MCF 10A (cell line): ENCODE results near the gene PDE3A. TPM values are rescaled to one million over a fixed set of nuclear protein-coding genes. Genes with fewer than 3 reads are reported as not detected.

Source experiments
- BruUV-seq: library from RNA; stranded (reverse); fragments of 400-500 nt; replicated peaks from 2 replicates; lab custom pipeline; 2021; lab: Mats Ljungman, UMichigan
- CTCF ChIA-PET: fragments of 300-600 bp; sonication (Branson Sonifier 250); formaldehyde crosslinking; extraction: SDS; loops from one replicate; lab custom pipeline; 2021; ENCODE audit warnings: antibody characterized with exemption, inconsistent platforms; lab: Yijun Ruan, JAX
- POLR2A ChIA-PET: fragments of 300-600, 350-650 bp; sonication (Branson Sonifier 250); formaldehyde crosslinking; extraction: SDS; loops from one replicate; lab custom pipeline; 2020; ENCODE audit warnings: antibody characterized with exemption, inconsistent platforms; lab: Yijun Ruan, JAX
- DNase-seq: peaks from one replicate; pipeline ENCODE4 v3.0.0-alpha.2; 2018; ENCODE audit not compliant: unreplicated experiment
- H3K27ac Mint-ChIP-seq: one replicate; pipeline ENCODE4 v1.8.0; 2022; ENCODE audit warnings: mild to moderate bottlenecking, low read depth, mixed read lengths; ENCODE audit not compliant: unreplicated experiment
- H3K27me3 Mint-ChIP-seq: one replicate; pipeline ENCODE4 v1.8.0; 2022; ENCODE audit warnings: mixed read lengths; ENCODE audit not compliant: insufficient read depth, unreplicated experiment
- H3K36me3 Mint-ChIP-seq: one replicate; pipeline ENCODE4 v1.8.0; 2022; ENCODE audit warnings: mild to moderate bottlenecking, moderate library complexity, mixed read lengths; ENCODE audit not compliant: insufficient read depth, unreplicated experiment
- H3K4me1 Mint-ChIP-seq: one replicate; pipeline ENCODE4 v1.8.0; 2022; ENCODE audit warnings: mixed read lengths; ENCODE audit not compliant: insufficient read depth, unreplicated experiment
- H3K4me3 Mint-ChIP-seq: one replicate; pipeline ENCODE4 v1.8.0; 2022; ENCODE audit warnings: mild to moderate bottlenecking, moderate library complexity, mixed read lengths; ENCODE audit not compliant: unreplicated experiment
- H3K9me3 Mint-ChIP-seq: one replicate; pipeline ENCODE4 v1.8.0; 2022; ENCODE audit warnings: mixed read lengths; ENCODE audit not compliant: unreplicated experiment
- CTCF ChIP-seq: fragments of 200-600 bp; IDR thresholded peaks from one replicate; pipeline ENCODE4 v1.8.0; 2022; ENCODE audit warnings: antibody characterized with exemption, mild to moderate bottlenecking; ENCODE audit not compliant: unreplicated experiment
- intact Hi-C: fragments of 100-400 bp; cut with micrococcal nuclease; formaldehyde crosslinking; loops from 2 replicates; pipeline ENCODE4 v1.14.1; 2022
- total RNA-seq: library from RNA; stranded (reverse); gene quantifications from 2 replicates; pipeline ENCODE4 v1.2.3, GENCODE V29; 2022

PDE3A gene
- total RNA-seq, 1 experiment from 2014 or later, result not detected

- TF ChIP-seq CTCF, result no peak
- Mint-ChIP-seq H3K27ac (no peak overlapping the region), H3K27me3 (peaks cover 88% of the 10 kb centered on the region), H3K4me1 (no peaks in the 10 kb centered on the region), H3K36me3 (no peaks in the 10 kb centered on the region), H3K4me3 (no peak overlapping the region), H3K9me3 (no peaks in the 10 kb centered on the region)
- ChIA-PET POLR2A (no interaction called here), CTCF (no interaction called here)
- intact Hi-C loops, result no loop called here
- BruUV-seq, result no TSS peak
- DNase-seq, result no peak
Observed at GRCh38 chr12:20429852-20430251, 61.5 kb downstream of the PDE3A start.

DNA sequence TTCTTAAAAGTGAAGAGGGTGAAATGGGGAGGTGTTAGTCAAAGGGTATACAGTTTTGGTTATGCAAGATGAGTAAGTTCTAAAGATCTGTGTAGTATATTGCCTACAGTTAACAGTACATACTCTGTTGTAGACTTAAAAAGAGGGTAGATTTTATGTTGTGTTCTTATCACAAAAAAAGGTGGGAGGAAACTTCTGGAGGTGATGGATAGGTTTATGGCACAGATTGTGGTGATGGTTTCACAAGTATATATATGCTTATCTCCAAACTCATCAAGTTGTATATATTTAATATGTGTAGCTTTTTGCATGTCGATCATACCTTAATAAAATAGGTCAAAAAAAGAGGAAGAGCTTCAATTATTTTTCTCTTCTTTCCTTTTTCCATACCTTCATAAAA lies 64.0 kb downstream of the PDE3A start:
- no peak overlapping the region for H3K4me3 Mint-ChIP-seq
- H3K36me3 Mint-ChIP-seq, result no peaks in the 10 kb centered on the region
- H3K27me3 Mint-ChIP-seq, result peaks cover 95% of the 10 kb centered on the region
- no peaks in the 10 kb centered on the region for H3K9me3 Mint-ChIP-seq
- DNase-seq, result no peak
- CTCF ChIA-PET, result interaction anchor here (0.6 kb wide), 1 partner anchor 755 kb away, joined by 3 read pairs; no protein-coding TSS in a partner anchor
- POLR2A ChIA-PET, result interaction anchor here (0.7 kb wide), 1 partner anchor 264 kb away, joined by 4 read pairs; no protein-coding TSS in a partner anchor
- H3K27ac Mint-ChIP-seq, result no peak overlapping the region
- no peaks in the 10 kb centered on the region for H3K4me1 Mint-ChIP-seq
- BruUV-seq, result no TSS peak
- intact Hi-C loops, result no loop called here
- no peak for TF ChIP-seq CTCF

GRCh38 chr12:20434996-20435395 lies 66.7 kb downstream of the PDE3A start:
- H3K36me3 Mint-ChIP-seq, result no peaks in the 10 kb centered on the region

GRCh38 chr12:20436316-20436715 lies 68.0 kb downstream of the PDE3A start:
- ChIA-PET POLR2A (no interaction called here), CTCF (interaction anchor here (0.6 kb wide), 1 partner anchor 808 kb away, joined by 3 read pairs; no protein-coding TSS in a partner anchor)
- peaks cover 85% of the 10 kb centered on the region for H3K27me3 Mint-ChIP-seq
- no peaks in the 10 kb centered on the region for H3K36me3 Mint-ChIP-seq
- H3K27ac Mint-ChIP-seq, result no peak overlapping the region
- no peak for TF ChIP-seq CTCF
- no peak for DNase-seq
- no peak overlapping the region for H3K4me3 Mint-ChIP-seq
- intact Hi-C loops, result no loop called here
- H3K9me3 Mint-ChIP-seq, result no peaks in the 10 kb centered on the region
- H3K4me1 Mint-ChIP-seq, result no peaks in the 10 kb centered on the region
- no TSS peak for BruUV-seq

More at GRCh38 chr12:20434996-20435395, 66.7 kb downstream of the PDE3A start:
- Mint-ChIP-seq H3K4me3 (no peak overlapping the region), H3K4me1 (no peaks in the 10 kb centered on the region), H3K27ac (no peak overlapping the region), H3K27me3 (peaks cover 84% of the 10 kb centered on the region), H3K9me3 (no peaks in the 10 kb centered on the region)
- BruUV-seq, result no TSS peak
- POLR2A ChIA-PET, result no interaction called here
- no peak for DNase-seq
- TF ChIP-seq CTCF, result no peak
- intact Hi-C loops, result no loop called here
- CTCF ChIA-PET, result no interaction called here
